GM10847 (cell line): ENCODE results near the gene SENP1.

Experiments used
- POLR2A ChIP-seq: IDR thresholded peaks from 2 replicates; pipeline ENCODE4 v1.6.1; 2011; ENCODE audit not compliant: insufficient read length; ENCODE audit errors: extremely low read depth

The SENP1 gene

DNA sequence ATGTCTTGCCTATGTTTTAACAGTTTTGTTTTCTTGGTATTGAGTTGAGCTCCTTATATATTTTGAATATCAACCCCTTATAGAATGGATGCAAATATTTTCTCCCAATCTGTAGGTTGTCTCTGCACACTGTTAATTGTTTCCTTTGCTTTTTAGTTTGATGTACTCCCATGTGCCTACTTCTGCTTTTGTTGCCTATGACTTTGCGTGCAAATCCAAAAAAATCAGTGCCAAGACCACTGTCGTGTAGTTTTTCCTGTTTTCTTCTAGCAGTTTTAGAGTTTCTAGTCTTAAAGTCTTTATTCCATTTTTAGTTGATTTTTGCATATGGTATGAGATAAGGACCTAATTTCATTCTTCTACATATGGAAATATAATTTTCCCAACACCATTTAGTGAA, 28.8 kb downstream of the SENP1 start:
- TF ChIP-seq POLR2A, result no peak

DNA sequence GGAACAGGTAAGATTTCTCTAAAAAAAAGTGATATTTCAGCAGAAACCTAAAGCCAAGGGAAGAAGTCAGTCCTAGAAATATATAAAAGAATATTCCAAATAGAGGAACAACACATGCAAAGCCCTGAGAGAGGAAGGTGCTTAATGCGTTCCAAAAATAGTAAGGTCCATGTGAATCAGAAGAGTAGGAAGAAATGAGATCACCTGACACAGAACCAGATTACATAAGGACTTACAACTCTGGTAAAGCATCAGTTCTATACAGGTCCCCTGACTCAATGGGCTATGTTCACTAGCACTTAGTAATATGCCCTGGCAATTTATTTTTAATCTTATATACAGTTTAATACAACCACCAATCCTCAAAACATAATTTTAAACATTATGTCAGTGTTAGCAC, 30.0 kb downstream of the SENP1 start:
- TF ChIP-seq POLR2A, result no peak

DNA sequence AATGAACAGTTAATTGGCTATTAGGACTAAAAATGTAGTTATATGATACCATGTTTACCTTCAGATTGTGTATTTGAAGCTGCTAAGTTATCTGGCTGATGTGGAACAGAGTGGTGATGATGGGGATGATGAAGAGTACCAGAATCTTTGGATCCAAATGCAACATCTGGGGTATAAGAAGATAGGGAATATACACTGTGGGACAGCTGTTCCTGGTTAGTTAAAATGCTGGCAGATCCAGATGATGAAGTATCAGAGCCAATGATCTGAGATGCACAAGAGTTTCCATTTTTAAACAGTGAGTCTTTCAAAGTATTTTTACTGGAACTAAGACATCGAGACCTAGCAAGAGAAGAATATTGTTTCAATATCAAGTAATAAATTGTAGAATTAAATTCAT, 31.6 kb downstream of the SENP1 start:
- no peak for TF ChIP-seq POLR2A

DNA sequence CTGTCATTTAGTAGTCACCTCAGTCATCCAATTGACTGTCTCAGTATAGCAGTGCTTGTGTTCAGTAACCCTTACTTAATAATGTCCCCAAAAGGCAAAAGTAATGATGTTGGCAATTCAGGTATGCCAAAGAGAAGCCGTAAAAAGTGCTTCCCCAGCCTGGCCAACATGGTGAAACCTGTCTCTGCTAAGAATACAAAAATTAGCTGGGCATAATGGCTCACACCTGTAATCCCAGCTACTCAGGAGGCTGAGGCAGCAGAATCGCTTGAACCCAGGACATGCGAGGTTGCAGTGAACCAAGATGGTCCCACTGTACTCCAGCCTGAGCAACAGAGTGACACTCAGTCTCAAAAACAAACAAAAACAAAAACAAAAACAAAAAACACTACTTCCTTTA, 33.6 kb downstream of the SENP1 start:
- no peak for TF ChIP-seq POLR2A

DNA sequence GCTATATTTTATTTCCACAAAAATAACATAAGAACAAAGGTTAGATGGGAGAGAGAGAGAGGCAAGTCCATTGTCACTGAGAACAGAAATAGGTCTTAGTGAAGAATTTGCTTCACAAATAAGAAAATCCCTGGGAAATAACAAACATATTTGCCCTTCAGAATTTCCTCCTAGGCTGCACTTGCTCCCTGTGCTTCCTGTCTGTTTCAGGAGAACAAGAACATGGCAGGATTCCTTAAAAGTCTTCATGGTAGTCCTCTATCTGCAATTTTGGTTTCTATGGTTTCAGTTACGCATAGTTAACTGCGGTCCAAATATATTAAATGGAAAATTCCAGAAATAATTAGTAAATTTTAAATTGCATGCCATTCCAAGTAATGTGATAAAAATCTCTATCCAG, 34.1 kb downstream of the SENP1 start:
- no peak for TF ChIP-seq POLR2A

DNA sequence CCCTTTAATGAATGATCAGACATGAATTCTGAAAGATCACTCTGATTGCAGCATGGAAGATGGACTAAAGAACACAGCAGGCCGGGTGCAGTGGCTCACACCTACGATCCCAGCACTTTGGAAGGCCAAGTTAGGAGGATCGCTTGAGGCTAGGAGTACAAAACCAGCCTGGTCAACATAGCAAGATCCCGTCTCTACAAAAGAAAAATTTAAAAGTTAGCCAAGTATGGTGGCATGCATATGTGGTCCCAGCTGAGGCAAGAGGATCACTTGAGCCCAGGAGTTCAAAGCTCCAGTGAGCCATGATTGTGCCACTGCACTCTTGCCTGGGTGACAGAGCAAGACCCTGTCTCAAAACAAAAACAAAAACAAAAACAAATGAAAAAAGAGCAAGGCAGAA, 35.1 kb downstream of the SENP1 start:
- no peak for TF ChIP-seq POLR2A

DNA sequence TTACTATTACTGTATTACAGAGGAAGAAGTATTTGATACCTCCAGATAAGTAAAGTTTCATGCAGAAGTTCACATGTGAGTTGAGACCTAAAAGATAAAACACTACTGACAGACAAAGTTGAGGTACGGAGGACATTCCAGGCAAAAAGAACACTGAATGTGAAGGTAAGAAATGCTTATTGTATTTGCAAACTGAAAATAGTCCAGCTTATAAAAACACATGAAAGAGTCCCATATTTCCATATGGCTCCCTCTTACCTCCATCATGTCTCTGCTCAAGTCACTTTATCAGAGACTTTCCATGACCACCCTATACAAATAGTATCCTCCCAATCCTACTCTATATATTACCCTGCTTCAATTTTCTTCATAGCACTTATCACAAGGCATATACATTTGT, 35.8 kb downstream of the SENP1 start:
- no peak for TF ChIP-seq POLR2A

DNA sequence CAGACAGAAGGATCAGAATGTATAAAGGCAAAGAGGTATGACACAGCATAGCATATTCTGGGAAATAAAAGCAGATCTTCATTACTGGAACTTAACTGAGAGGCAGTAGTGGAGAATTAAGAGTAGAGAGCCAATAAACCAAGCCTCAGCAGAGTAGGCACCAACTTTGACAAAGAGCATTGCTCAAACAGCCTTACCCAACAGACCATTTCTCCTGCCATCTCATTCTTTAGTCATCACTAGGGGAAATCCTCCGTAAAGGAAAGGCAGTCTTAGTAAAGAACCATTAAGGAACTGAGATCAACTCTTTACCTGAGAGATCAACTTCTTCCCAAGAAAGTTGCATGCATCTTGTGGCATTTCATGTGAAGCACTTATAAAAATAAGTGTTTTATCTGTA, 36.6 kb downstream of the SENP1 start:
- TF ChIP-seq POLR2A, result no peak

DNA sequence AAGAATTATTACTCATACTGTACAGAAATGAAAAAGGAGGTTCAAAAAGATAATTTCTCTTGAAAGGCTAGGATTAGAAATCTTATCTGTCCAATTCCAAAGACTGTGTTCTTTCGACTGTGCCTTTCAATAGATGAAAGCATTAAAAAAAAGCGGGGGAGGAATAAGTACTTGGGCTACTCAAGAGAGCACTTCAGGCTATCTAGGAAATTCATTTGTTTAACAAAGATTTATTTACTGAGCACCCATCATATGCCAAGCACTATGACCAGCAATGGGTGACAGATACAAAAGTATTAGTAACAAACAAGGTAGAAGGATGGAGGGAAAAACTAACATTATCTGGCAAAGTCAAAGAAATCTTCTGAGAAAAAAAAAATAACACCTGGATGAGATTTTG, 37.4 kb downstream of the SENP1 start:
- TF ChIP-seq POLR2A, result no peak

DNA sequence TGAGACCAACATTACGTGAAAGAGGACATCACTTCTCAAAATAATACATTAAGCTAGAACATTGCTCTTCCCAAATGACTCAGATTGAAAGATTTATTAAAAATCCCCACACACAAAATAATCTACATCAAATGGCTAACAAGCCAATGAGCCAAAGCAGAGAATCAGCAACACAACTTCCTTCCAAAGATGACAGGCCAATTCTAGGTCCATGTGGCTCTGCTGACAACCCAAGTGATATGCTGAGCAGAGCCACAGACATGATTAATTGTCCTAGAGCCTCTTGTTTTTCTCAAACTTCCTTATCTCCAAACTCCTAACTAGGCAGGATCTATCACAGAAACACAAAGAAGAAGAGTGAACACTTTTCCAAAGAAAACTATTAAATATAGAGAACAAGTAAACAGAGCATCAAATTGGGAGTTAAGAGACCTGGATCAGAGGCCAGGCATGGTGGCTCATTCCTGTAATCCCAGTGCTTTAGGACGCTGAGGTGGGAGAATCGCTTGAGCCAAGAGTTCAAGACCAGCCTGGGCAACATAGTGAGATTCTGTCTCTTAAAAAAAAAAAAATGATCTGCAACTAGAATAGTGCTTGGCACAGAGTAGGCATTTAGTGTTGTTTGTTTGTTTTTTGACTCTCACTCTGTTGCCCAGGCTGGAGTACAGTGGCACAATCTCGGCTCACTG, 38.5 kb downstream of the SENP1 start:
- TF ChIP-seq POLR2A, result no peak

DNA sequence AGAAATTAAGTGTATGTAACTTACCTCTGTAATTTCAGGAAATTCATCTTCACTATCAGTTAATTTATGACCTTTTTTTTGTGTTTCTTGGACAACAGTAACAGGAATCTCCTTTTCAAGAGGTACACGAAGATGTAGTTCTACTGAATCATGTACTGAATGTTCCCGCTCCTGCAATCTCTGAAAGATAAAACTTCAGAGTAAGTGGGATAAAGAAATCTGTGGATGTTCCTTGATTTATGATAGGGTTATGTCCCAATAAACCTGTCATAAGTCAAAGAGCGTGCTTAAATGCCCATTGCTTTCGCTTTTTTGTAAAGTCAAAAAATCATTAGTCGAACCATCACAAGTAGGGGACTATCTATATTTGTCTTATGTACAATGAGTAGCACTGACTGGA, 40.8 kb downstream of the SENP1 start:
- no peak for TF ChIP-seq POLR2A

DNA sequence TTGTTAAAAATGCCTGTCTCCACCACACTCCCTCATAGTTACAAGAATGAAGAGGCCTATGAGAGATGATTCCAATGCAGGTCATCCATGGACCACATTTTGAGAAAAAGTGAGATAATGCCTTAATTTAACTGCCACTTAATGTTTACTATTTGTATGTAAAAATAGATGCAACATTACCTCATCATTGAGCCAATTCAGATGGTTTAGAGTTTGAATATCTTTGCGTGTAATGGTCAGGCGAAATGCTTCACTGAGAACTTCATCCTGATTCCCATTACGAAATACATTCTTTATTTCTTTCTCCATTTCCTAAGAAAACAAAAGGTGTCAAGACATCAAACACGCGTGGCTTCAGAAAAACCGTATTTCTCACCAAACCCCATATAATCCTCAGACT, 42.3 kb downstream of the SENP1 start:
- TF ChIP-seq POLR2A, result no peak

DNA sequence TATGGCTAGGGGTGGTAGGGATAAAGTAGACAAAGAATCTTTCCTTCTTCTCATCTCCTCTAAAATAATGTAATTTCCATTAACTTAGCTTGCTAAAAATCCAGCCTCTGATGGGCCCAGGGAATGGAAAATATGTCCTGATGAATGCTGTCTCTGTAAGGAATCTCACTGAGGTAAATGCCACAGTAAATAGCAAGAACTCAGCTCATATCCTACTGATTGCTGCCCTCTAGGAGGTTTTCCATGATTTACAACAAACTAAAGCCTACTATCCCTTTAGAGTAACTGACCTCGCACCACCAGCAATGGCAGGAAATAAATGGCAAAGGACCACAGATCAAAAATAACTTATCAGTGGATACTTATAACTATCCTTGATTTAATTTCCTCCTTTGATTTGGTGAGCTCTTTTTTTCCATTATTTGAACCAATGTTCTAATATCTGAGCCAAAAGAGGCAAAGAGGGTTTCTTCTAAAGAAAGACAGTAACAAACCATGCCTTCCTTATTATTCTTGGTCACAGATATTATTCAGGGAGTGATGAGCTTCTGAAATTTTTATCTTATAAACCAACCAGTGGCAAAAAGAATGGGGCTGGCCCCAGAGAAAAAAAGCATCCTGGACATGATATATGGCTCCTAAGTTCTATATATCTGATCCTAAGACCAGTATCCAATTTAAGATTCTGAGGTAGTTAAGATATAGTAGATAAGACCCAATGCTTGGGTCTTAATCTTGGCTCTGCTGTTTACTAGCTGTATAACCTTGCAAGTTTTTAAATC, 43.8 kb downstream of the SENP1 start:
- TF ChIP-seq POLR2A, result no peak

DNA sequence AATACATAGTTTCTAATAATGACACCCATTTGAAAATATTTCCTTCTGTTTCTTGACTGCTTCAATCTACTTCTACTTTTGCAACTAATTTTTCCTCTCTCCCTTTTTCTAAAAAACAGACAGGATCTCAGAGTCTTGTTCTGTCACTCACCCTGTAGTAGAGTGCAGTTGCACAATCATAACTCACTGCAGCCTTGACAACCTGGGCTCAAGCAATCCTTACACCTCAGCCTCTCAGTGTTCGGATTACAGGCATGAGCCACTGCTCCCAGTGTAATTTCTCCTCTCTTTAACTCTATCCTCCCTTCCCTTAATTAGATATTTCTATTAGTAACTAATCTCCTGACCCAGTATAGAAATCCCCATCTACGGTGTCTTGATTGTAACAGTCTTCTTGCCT, 45.4 kb downstream of the SENP1 start:
- TF ChIP-seq POLR2A, result no peak

DNA sequence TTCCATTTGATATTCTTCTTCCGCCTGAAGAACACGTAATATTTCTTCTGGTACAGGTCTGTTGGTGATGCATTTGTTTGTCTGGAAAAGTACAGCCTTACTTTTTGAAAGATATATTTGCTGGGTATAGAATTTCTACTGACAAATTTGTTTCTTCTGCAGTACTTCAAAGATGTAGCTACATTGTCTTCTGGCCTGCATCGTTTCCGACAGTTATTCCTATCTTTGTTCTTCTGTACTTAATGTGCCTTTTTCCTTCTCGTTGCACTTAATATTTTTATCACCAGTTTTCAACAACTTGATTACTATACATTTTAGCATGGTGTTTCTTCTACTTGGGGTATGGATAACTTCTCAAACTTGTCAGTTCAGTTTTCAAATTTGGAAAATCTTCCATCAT, 47.1 kb downstream of the SENP1 start:
- no peak for TF ChIP-seq POLR2A

DNA sequence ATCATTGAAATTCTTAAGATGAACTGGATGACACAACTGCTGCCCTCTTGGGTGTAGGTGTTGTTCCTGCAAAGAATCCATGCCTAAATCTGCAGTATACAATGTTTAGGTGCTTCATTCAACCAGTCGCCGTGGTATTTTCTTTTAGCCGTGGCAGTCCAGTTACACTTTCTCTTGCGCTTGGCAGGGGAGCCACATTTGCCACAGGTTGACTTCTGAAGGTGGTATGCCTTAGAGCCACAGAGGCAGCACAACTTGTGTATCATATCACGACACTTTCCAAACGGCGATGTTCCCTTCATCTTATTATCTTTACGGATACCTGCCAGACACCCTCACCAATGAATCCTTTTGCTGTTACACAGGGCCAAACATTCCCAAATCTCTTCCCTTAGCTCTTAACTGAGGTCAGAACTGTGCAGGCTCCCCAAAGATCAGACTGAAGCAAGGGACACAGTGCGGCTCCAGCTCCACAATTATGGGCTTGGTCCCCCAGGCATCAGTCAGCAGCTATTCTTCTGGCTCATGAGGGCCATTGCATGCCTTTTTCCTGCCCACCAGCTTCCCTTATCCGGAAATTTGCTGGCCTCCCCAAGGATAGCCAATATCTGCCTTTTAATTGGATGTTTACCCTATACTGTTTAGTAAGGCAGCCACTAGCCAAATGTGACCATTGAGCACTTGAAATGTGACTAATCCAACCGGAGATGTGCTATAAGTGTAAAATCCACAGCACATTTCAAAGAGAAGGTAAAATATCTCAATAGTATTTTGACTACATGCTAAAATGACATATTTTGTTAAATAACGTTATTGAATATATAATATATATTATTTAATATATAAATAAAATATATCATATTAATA, 50.7 kb downstream of the SENP1 start:
- no peak for TF ChIP-seq POLR2A
